HL-60 (cell line): Measurements from ENCODE around the gene LMBR1.
"Not testable (repeated sequence)": the region's sequence is repeated elsewhere in the genome, so short reads cannot be mapped to it uniquely, and the experiment has no call there.

Experiments
- DNase-seq, 2 experiments: peaks; one replicate each; pipeline ENCODE4 v3.0.0-alpha.2; 2010 to 2020; ENCODE audit warnings: low read depth in 1 of 2, low spot score in 1 of 2
- H3K27ac ChIP-seq: fragments of 250-450 bp; sonication (Bioruptor Pico); replicated peaks from 2 replicates; pipeline ENCODE4 v1.5.1; 2020; ENCODE audit warnings: mild to moderate bottlenecking, moderate library complexity
- H3K27me3 ChIP-seq: fragments of 250-450 bp; sonication (Bioruptor Pico); 2 replicates; pipeline ENCODE4 v1.5.1; 2021; ENCODE audit warnings: mild to moderate bottlenecking, moderate library complexity; ENCODE audit not compliant: insufficient read depth, poor library complexity, severe bottlenecking
- H3K4me3 ChIP-seq: replicated peaks from 2 replicates; pipeline ENCODE4 v1.5.1; 2011; ENCODE audit warnings: mild to moderate bottlenecking, control low read depth, low read length; ENCODE audit not compliant: insufficient read depth
- GABPA ChIP-seq: IDR thresholded peaks from 2 replicates; pipeline ENCODE4 v1.6.1; 2012; ENCODE audit warnings: low read depth
- POLR2AphosphoS5 ChIP-seq: IDR thresholded peaks from 2 replicates; pipeline ENCODE4 v1.6.1; 2012; ENCODE audit warnings: low read depth
- SPI1 ChIP-seq: IDR thresholded peaks from 2 replicates; pipeline ENCODE4 v1.6.1; 2012; ENCODE audit warnings: low read depth, mild to moderate bottlenecking, borderline replicate concordance
- TF ChIP-seq, protein P1 (sequence below): IDR thresholded peaks from one replicate; pipeline ENCODE4 v1.5.1; 2011; ENCODE audit warnings: low read length, control low read depth, inconsistent platforms; ENCODE audit not compliant: insufficient read depth
- TF ChIP-seq, protein P2 (sequence below): IDR thresholded peaks from 2 replicates; pipeline ENCODE4 v1.6.1; 2012; ENCODE audit warnings: low read depth; ENCODE audit not compliant: insufficient replicate concordance

Gene LMBR1

DNA sequence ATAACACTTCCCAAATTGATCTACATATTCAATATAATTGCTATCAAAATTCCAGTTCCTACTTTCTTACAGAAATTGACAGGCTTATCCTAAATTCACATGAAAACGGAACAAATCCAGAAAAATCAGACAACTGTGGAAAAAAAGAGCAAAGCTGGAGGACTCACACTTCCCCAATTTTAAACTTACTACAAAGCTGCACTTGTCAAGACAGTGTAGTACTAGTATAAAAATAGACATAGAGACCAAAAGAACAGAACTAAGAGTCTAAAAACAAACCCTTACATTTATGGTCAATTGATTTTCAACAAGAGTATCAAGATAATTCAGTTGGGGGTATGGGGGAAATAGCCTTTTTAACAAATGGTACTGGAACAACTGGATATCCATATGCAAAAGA is 27.5 kb downstream of the LMBR1 start:
- TF ChIP-seq POLR2AphosphoS5 (no peak), SPI1 (peak; percentile 54; the same call in 1 of the 2 replicates)
- DNase-seq = no peak
- no peaks in the 10 kb centered on the region for H3K27me3 ChIP-seq
- H3K27ac ChIP-seq = no peak overlapping the region
- H3K4me3 ChIP-seq = no peak overlapping the region

DNA sequence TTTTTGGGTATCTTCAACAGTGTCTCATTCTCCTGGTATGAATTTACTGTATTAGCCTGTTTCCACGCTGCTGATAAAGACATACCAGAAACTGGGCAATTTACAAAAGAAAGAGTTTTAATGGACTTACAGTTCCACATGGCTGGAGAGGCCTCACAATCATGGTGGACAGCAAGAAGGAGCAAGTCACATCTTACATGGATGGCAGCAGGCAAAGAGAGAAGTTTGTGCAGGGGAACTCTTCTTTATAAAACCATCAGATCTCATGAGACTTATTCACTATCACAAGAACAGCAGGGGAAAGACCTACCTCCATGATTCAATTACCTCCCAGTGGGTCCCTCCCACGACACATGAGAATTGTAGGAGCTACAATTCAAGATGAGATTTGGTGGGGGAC is 31.0 kb downstream of the LMBR1 start:
- H3K27me3 ChIP-seq, H3K27ac ChIP-seq: not testable (repeated sequence)

DNA sequence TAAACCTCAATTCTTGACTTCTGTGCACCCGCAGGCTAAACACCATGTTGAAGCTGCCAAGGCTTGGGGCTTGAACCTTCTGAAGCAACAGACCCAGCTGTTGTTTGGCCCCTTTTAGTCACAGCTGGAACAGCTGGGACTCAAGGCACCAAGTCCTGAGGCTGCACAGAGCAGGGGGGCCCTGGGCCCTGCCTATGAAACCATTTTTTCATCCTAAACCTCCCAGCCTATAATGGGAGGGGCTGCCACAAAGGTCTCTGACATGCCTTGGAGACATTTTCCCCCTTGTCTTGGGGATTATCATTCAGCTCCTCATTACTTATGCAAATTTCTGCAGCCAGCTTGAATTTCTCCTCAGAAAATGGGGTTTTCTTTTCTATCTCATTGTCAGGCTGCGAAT is 31.8 kb downstream of the LMBR1 start:
- H3K27me3 ChIP-seq = no peaks in the 10 kb centered on the region
- TF ChIP-seq SPI1 (no peak), POLR2AphosphoS5 (no peak), GABPA (no peak)
- TF ChIP-seq, protein P1, sequence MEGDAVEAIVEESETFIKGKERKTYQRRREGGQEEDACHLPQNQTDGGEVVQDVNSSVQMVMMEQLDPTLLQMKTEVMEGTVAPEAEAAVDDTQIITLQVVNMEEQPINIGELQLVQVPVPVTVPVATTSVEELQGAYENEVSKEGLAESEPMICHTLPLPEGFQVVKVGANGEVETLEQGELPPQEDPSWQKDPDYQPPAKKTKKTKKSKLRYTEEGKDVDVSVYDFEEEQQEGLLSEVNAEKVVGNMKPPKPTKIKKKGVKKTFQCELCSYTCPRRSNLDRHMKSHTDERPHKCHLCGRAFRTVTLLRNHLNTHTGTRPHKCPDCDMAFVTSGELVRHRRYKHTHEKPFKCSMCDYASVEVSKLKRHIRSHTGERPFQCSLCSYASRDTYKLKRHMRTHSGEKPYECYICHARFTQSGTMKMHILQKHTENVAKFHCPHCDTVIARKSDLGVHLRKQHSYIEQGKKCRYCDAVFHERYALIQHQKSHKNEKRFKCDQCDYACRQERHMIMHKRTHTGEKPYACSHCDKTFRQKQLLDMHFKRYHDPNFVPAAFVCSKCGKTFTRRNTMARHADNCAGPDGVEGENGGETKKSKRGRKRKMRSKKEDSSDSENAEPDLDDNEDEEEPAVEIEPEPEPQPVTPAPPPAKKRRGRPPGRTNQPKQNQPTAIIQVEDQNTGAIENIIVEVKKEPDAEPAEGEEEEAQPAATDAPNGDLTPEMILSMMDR = no peak
- TF ChIP-seq, protein P2, sequence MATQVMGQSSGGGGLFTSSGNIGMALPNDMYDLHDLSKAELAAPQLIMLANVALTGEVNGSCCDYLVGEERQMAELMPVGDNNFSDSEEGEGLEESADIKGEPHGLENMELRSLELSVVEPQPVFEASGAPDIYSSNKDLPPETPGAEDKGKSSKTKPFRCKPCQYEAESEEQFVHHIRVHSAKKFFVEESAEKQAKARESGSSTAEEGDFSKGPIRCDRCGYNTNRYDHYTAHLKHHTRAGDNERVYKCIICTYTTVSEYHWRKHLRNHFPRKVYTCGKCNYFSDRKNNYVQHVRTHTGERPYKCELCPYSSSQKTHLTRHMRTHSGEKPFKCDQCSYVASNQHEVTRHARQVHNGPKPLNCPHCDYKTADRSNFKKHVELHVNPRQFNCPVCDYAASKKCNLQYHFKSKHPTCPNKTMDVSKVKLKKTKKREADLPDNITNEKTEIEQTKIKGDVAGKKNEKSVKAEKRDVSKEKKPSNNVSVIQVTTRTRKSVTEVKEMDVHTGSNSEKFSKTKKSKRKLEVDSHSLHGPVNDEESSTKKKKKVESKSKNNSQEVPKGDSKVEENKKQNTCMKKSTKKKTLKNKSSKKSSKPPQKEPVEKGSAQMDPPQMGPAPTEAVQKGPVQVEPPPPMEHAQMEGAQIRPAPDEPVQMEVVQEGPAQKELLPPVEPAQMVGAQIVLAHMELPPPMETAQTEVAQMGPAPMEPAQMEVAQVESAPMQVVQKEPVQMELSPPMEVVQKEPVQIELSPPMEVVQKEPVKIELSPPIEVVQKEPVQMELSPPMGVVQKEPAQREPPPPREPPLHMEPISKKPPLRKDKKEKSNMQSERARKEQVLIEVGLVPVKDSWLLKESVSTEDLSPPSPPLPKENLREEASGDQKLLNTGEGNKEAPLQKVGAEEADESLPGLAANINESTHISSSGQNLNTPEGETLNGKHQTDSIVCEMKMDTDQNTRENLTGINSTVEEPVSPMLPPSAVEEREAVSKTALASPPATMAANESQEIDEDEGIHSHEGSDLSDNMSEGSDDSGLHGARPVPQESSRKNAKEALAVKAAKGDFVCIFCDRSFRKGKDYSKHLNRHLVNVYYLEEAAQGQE = no peak
- H3K4me3 ChIP-seq = no peak overlapping the region
- DNase-seq = no peak
- H3K27ac ChIP-seq = no peak overlapping the region

More for the DNA sequence above, 31.0 kb downstream of the LMBR1 start:
- not testable (repeated sequence) for H3K4me3 ChIP-seq, DNase-seq

DNA sequence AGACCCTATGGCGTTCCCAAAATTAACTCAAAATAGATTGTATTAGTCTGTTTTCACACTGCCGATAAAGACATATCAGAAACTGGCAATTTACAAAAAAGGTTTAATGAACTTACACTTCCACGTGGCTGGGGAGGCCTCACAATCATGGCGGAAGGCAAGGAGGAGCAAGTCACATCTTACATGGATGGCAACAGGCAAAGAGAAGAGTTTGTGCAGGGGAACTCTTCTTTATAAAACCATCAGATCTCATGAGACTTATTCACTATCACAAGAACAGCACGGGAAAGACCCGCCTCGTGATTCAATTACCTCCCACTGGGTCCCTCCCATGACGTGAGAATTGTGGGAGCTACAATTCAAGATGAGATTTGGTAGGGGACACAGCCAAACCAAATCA is 32.9 kb downstream of the LMBR1 start:
- H3K27ac ChIP-seq, H3K4me3 ChIP-seq, DNase-seq, H3K27me3 ChIP-seq: not testable (repeated sequence)

DNA sequence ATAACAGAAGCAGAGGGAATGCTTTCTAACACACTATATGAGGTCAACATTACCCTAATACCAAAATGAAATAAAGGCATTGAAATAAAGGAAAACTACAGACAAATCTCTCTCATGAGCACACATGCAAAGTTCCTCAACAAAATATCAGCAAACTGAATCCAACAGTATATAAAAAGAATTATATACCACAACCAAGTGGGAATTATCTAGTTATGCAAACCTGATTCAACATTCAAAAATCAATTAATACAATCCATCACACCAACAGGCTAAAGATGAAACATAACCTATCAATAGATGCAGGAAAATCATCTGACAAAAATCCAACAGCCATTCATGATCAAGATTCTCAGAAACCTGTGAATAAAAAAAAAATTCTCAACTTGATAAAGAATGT is 34.5 kb downstream of the LMBR1 start:
- DNase-seq = no peak
- no peak for TF ChIP-seq POLR2AphosphoS5
- TF ChIP-seq, protein P1 = no peak
- TF ChIP-seq GABPA = no peak
- no peak for TF ChIP-seq SPI1
- TF ChIP-seq, protein P2 = no peak
- Histone ChIP-seq H3K4me3 (no peak overlapping the region), H3K27ac (no peak overlapping the region), H3K27me3 (no peaks in the 10 kb centered on the region)

DNA sequence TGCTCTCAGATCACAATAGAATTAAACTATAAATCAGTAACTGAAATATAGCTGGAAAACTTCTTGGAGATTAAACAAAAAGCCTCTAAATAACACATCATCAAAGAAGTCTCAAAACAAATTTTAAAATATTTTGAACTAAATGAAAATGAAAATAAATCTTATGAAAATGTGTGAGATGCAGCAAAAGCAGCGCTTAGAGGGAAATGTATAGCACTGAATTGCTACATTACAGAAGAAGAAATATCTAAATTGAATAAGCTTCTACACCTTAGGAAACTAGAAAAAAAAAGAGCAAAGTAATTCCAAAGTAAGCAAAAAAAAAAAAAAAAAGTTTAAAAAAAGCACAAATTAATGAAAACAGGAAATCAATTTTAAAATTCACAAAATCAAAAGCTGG is 35.2 kb downstream of the LMBR1 start:
- Histone ChIP-seq H3K27ac (no peak overlapping the region), H3K27me3 (no peaks in the 10 kb centered on the region), H3K4me3 (no peak overlapping the region)
- TF ChIP-seq POLR2AphosphoS5 (no peak), SPI1 (no peak), GABPA (no peak)
- TF ChIP-seq, protein P1 = no peak
- TF ChIP-seq, protein P2 = no peak
- DNase-seq = no peak
